ENCODE measurements around the gene UXS1. TPM values are rescaled to one million over a fixed set of nuclear protein-coding genes. Genes with fewer than 3 reads are reported as not detected.

Gene UXS1
- total and polyA plus RNA-seq, 11 donors, result 11.0 to 36.9 (median 30.9) TPM

DNA sequence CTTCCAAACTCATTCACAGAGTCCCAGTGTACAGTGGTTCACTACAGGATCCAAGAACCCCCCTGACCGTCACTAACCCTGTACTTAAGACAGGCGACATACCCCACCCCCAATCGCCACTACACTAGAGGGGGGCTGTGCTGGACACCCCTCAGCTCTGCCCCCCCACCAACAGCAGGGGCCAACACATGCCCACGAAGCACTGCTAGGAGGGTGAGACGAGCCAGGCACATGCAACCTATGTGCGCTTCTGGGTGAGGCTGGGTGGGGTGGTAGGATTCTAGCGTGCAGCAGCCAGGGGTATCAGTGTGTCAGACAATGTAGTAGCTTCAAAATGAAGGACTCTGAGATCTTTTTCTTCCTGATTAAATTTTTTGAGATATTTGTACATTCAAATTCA lies 67.8 kb downstream of the UXS1 start:
- Histone ChIP-seq H3K9me3 (no peaks in the 10 kb centered on the region), H3K4me3 (no peak overlapping the region), H3K27ac (no peak overlapping the region), H3K27me3 (no peaks in the 10 kb centered on the region), H3K36me3 (peaks cover 0 to 66% (median 23%) of the 10 kb centered on the region in 9 donors), H3K4me1 (peaks cover 0 to 4% (median 0%) of the 10 kb centered on the region in 12 donors)
- DNase-seq, result no peak
- intact Hi-C loops (cut with DNase I), result loop anchor here in 1 of 10 donors (5.0 kb wide), 1 partner anchor 51 kb away; no protein-coding TSS in a partner anchor
- 97 to 99% (median 98%) methylated on average over 7 of the region's 7 CpGs for WGBS, 4 donors
- no peak for ATAC-seq
- no peak for TF ChIP-seq POLR2A (IDR thresholded peaks at IDR 0.05)

DNA sequence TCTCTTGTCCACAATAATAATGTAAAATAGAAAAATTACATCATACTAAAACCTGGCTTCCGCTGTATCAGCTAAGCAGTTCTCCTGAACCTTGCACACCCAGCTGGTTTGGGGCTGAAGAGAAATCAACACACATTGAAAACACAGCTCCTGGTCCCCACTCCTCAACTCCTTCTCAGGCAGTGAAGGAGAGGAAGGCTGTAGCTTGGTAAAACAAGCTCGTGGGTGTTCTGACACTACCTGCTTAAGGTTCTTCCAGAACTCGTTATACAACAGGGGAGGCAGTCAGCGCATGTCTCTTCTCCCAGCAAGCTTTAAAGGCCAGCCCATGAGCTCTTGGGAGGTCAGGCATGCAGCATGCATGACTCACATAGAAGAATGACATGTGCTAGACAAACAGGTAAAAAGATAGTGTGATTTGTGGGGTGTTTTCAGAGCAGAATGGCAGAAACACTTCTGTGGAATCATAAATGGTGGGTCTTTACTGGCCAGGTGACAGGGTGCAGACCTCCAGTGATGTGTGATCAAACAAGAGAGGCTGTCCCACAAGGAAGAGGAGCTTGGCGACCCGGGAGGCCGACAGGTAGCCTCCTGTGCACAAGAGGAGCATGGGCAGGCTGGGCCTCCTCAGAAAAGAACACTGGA lies 69.1 kb downstream of the UXS1 start:
- H3K27ac ChIP-seq, result no peak overlapping the region
- no peaks in the 10 kb centered on the region for H3K27me3 ChIP-seq
- WGBS, 4 donors, result 90 to 96% (median 95%) methylated on average over 7 of the region's 7 CpGs
- ATAC-seq (no peak), DNase-seq (no peak)
- TF ChIP-seq, protein P1, sequence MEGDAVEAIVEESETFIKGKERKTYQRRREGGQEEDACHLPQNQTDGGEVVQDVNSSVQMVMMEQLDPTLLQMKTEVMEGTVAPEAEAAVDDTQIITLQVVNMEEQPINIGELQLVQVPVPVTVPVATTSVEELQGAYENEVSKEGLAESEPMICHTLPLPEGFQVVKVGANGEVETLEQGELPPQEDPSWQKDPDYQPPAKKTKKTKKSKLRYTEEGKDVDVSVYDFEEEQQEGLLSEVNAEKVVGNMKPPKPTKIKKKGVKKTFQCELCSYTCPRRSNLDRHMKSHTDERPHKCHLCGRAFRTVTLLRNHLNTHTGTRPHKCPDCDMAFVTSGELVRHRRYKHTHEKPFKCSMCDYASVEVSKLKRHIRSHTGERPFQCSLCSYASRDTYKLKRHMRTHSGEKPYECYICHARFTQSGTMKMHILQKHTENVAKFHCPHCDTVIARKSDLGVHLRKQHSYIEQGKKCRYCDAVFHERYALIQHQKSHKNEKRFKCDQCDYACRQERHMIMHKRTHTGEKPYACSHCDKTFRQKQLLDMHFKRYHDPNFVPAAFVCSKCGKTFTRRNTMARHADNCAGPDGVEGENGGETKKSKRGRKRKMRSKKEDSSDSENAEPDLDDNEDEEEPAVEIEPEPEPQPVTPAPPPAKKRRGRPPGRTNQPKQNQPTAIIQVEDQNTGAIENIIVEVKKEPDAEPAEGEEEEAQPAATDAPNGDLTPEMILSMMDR (IDR thresholded peaks at IDR 0.05), result no peak
- no peak for TF ChIP-seq POLR2A (IDR thresholded peaks at IDR 0.05)
- no peaks in the 10 kb centered on the region for H3K4me1 ChIP-seq
- H3K9me3 ChIP-seq, result no peaks in the 10 kb centered on the region
- intact Hi-C loops (cut with DNase I), result loop anchor here in 1 of 10 donors (5.0 kb wide), 1 partner anchor 52 kb away; no protein-coding TSS in a partner anchor
- H3K36me3 ChIP-seq, result peaks cover 0 to 78% (median 30%) of the 10 kb centered on the region in 9 donors
- no peak overlapping the region for H3K4me3 ChIP-seq

DNA sequence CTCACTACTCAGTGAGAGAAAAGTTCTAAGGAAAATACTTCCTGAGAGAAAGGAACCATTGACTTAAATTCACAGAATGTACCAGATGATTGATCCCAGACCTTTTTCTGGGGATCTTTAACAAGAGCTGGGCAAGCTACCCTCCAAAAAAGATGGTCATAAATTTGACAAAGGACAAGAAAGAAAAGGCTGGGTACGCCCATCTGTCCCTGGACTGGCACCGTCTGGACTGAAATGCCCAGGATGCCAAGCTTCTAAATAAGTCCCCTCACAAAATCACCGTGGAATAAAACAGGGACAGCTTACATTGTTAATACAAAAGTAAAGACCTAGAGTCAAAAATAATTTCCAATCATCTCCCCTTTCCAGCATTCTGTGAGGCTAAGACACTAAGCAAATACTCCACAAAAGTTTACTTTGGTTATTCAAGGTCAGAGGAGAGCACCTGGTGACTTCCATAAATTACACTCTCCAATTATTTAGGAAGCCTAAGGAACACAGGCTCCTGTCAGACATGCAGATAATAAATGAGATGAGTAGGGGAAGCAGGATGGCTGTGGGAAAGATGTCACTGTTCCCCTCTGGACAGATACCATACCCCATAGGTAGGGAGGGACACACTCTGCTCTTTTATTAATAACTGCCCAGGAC lies 69.9 kb downstream of the UXS1 start:
- Histone ChIP-seq H3K27ac (no peak overlapping the region), H3K36me3 (peaks cover 0 to 74% (median 30%) of the 10 kb centered on the region in 9 donors), H3K4me3 (no peak overlapping the region), H3K4me1 (no peaks in the 10 kb centered on the region), H3K27me3 (no peaks in the 10 kb centered on the region), H3K9me3 (no peaks in the 10 kb centered on the region)
- TF ChIP-seq, protein P1 (IDR thresholded peaks at IDR 0.05), result no peak
- TF ChIP-seq POLR2A (IDR thresholded peaks at IDR 0.05), result no peak
- no peak for ATAC-seq
- DNase-seq, result no peak
- intact Hi-C loops (cut with DNase I), result no loop called here
- 84 to 92% (median 87%) methylated on average over 3 of the region's 3 CpGs for WGBS, 4 donors

DNA sequence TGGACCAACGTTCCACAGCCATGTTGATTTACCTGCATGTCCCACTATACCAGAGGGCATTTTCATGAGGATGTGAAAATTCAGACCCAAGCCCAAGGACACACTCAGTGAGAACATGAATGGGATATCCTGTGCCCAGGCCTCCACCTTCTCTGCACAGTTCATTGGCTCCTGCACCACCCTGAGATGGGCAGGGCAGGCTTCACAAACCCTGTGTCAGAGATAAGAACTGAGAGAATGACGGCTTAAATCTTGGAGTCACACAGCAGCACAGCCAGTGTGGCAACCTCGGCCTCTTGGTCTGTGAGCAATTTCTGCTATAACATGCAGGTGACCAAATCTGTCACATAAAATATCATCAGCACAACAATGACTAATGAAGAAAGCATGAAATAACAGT lies 71.9 kb downstream of the UXS1 start:
- 88 to 90% (median 89%) methylated on average over 3 of the region's 3 CpGs for WGBS, 4 donors
- no peak overlapping the region for H3K27ac ChIP-seq
- H3K36me3 ChIP-seq, result peaks cover 0 to 61% (median 30%) of the 10 kb centered on the region in 9 donors
- TF ChIP-seq, protein P1 (IDR thresholded peaks at IDR 0.05), result no peak
- no peak for TF ChIP-seq POLR2A (IDR thresholded peaks at IDR 0.05)
- H3K9me3 ChIP-seq, result no peaks in the 10 kb centered on the region
- intact Hi-C loops (cut with DNase I), result no loop called here
- no peak for DNase-seq
- no peaks in the 10 kb centered on the region for H3K27me3 ChIP-seq
- no peak overlapping the region for H3K4me3 ChIP-seq
- no peak for ATAC-seq
- H3K4me1 ChIP-seq, result peaks cover 0 to 9% (median 0%) of the 10 kb centered on the region in 12 donors

Measured in heart left ventricle (tissue), 16 donors.